K562 (cell line): Measurements from ENCODE around the gene CYYR1.

Experiments
- BACH1 ChIP-seq: fragments of 200-800 bp; sonication (Bioruptor generic); IDR thresholded peaks from 2 replicates; pipeline ENCODE4 v1.6.1; 2016; ENCODE audit warnings: missing genetic modification characterization, missing compliant biosample characterization
- TARDBP ChIP-seq: fragments of 450-650 bp; IDR thresholded peaks from 2 replicates; pipeline ENCODE4 v1.6.1; 2016
- TCF3 ChIP-seq: sonication (generic); formaldehyde crosslinking; IDR thresholded peaks from 2 replicates; pipeline ENCODE4 v1.4.0; 2020; ENCODE audit warnings: mild to moderate bottlenecking, missing genetic modification reagents
- ZNF263 ChIP-seq: sonication (generic); formaldehyde crosslinking; IDR thresholded peaks from 2 replicates; pipeline ENCODE4 v1.8.0; 2022; ENCODE audit warnings: mild to moderate bottlenecking, missing genetic modification reagents, borderline replicate concordance

DNA sequence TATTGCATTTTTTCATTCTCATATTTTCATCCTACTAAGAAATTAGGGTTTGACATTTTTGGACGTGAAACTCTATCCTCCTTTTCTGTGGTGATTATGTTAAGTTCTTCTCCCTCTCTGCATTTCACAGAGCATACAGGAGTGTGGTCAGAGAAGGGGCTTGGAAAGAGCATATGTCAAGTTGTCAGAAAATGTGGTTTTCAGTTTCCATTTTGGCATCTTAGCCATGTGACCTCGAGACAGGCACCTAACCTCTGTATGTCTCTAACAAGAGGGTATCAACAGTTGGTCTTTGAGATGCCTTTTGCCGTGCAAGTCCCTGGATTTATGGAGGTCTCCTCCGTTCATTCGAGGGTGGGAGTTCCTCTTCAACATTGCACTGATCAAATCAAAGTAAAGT is 140.7 kb downstream of the CYYR1 start:
- TF ChIP-seq BACH1 (tag), result no peak
- TF ChIP-seq TARDBP, result no peak
- no peak for TF ChIP-seq ZNF263
- TF ChIP-seq TCF3 (CRISPR knock-in tag), result no peak
